Urothelium cell line (cell line): ENCODE results near the gene FSTL4.

Experiments
- DNase-seq: peaks from one replicate; pipeline ENCODE4 v3.0.0; 2011; ENCODE audit warnings: low spot score, mixed read lengths
- FAIRE-seq: peaks from 2 replicates; lab custom pipeline; 2011; peaks lifted over from hg19 to GRCh38; lab: Jason Lieb, UNC

The FSTL4 gene

DNA sequence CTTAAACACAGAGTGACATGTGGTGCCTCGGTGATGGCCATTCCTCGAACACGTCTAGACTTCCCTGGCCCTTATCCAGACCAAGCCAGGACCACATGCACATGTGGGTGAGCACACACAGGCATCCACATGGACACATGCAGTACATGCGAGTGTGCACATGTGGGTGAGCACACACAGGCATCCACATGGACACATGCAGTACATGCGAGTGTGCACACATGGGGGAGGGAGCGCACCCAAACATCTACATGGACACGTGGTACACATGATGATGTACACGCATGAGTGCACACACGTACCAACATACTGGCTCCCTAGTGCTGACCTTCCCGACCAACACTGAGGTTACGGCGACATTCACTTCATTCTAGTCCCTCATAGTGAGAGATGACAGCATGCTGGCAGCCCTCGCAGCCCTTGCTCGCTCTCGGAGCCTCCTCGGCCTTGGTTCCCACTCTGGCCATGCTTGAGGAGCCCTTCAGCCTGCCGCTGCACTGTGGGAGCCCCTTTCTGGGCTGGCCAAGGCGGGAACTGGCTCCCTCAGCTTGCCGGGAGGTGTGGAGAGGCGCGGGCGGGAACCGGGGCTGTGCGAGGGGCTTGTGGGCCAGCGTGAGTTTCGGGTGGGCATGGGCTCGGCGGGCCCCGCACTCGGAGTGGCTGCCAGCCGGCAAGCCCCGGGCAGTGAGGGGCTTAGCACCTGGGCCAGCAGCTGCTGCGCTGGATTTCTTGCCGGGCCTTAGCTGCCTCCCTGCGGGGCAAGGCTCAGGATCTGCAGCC lies 373.7 kb downstream of the FSTL4 start:
- FAIRE-seq = peak; percentile 99
- DNase-seq = no peak

DNA sequence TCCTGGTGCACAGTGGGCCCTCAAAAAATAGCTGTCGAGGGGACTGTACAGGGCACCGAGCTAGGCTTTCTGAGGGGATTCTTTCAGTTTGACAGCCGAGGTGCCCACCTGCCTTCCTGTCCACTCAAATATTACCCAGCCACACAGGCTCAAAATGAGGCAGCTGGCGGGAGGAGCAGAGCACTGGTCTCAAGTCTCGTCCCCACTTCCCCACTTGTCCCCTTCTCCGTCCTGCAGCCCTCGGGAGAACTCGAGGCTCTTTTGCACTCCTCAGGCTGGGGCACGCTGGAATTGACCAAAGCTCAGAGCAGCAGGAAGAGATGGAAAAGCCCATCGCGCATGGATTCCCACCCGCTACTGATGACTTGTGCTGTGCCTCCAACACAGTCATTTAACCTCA lies 375.4 kb downstream of the FSTL4 start:
- DNase-seq (no peak), FAIRE-seq (no peak)

DNA sequence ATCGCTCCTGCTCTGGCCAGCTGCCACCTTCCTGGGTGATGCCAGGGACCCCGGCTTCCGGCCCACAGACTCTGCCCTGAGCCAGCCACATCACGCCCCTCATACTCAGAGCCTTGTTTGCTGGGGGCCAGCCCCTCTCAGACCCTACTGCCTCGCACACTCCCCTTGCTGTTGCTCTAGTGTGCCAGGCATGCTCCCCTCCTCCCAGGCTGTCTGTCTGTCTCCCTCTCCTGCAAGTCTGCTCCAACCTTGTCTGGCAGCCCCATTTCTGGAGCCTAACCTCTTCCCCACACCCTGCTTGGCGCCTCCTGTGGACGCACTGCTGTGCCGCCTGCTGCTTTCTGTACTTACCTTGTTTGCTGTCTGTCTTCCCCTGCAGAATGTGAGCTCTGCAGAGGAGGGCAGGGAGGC lies 375.8 kb downstream of the FSTL4 start:
- DNase-seq = no peak
- no peak for FAIRE-seq

DNA sequence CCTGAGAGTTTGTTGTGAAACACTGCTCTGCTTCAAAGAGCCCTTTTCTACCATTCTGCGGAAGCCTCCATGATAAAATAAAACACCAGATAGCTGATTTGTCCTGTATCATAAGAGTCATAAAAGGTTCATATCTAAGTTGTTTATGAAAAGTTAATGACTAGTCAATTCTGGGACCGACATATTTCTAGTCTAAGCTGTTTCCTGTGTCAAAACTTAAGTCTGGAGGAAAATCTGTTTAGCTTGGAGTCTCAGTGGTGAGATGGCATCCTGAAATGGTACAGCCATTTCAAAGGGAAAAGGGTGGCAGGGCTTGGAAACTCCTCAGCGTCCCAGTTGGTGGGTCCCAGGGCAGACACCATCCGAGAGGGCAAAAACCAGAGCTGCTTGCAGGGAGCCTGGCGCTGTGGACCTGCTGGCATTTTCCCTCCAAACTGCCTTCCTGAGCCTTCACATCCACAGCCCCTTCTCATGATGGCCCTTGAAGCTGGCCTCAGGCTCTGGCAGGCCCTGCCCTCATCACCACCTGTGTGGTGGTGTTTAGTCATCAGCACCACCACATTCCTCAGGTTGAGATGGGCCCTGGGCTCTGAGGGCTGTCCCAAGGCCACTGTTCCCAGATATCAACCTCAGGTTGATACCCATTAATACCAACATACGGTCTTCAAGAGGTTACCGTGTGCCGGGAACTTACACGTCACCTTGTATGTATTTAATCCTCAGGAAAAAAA lies 376.5 kb downstream of the FSTL4 start:
- no peak for FAIRE-seq
- DNase-seq = peak; percentile 61

DNA sequence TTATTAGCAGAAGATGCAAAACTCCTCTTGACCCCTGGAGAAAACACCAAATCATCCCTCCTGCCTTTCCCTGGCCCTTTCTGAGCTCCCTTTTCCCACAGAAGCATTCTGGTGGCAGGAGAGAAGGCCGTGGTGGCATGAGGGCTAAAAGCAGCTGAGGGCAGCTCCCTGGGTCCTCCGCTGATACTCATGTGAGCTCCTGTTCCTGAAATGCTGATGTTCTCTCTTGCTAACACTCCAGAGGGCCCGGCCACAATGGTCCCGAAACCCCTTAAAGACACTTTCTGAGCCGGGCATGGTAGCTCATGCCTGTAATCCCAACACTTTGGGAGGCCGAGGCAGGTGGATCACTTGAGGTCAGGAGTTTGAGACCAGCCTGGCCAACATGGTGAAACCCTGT lies 377.4 kb downstream of the FSTL4 start:
- DNase-seq = no peak

DNA sequence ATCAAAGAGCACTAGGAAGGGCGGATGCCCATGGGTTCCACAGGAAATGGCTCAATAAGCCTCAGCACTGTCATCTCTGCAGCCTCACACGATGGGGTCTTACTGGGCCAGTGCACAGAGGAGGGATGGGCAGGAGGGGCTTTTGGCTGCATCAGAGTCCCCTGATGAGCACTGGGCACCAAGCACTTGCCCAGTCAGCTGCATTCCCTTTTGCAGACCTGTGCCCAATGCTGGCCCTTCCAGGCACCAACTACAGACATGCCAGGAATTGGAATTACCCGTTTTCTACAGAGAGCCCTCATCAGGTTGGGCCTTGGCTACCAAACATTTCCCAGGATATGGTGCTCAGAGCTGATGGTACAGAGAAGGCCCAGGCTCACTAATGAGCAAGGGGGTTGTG lies 378.1 kb downstream of the FSTL4 start:
- DNase-seq = no peak
- FAIRE-seq = peak; percentile 48

More for the DNA sequence above, 377.4 kb downstream of the FSTL4 start:
- no peak for FAIRE-seq

DNA sequence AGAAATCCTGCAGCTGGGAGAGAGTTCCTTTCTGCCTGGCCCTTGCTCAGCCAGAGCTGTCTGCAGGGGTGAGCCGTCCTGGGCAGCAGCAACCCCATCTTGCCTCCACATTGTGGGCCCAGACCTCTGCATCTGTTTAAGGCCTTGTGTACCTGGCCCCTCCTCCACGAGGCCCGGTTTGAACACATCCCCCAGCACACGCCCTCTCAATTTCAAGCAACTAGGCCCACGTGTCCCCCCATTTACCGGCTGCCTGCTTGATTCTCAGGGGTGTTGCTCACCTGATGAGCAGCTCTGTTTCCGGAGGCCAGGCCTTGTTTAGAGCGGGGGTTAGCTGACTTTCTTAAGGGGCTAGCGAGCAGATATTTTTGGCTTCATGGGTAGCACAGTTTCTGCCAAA lies 378.7 kb downstream of the FSTL4 start:
- FAIRE-seq (no peak), DNase-seq (no peak)

DNA sequence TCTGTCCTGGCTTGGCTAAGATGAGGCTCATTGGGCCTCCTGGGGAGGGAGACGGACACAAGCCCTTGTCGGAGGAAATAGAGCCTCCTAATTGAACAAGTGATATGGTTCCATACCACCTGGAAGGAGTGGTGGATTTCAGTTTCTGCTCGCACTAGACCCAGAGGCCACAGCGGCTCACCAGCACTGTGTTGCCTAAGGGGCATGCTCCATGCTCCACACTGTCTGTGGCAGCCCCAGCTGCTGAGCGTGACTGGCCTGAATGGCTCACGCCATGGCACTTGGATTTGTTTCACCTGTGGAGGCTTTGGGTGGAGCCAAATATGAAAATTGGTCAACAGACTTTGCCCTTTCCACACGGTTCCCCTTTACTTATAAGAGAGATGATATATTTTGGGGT lies 379.4 kb downstream of the FSTL4 start:
- DNase-seq (no peak), FAIRE-seq (no peak)

DNA sequence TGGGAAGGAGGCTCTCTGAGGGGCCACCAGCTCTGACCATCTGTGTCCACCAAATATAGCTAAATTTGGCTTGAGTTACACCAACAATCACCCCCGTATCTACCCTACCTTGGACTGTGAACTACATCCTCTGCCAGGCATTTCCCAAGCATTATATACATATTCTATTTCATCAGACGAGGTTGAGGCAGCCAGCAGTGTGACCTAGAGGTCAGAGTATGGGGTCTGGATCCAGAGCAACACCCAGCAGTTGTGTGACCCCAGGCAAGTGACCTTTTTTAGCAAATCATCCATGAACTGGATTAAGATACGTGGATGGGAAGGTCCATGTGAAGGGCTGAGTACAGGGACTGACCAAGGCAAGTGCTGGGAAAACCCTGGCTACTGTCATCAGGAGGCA lies 379.9 kb downstream of the FSTL4 start:
- FAIRE-seq = no peak
- no peak for DNase-seq

DNA sequence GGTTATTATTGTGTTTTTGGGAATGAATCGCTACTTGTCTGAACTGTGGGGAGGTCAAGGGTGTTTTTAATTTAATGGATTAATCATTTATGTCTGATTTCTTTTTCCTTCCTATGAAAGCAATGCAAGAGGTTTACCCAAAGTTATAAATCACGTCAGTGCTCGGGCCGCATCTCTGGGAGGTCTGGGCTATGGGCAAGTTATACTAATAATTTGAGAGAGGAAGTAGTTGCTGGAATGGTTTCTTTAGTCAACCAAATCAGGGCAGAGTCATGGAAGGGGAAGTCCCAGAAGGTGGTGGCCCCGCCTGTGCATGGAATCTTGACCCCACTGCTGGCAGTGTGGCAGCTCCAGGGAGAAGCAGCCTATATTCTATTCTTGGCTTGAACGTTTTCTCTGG lies 380.3 kb downstream of the FSTL4 start:
- DNase-seq = no peak
- no peak for FAIRE-seq

DNA sequence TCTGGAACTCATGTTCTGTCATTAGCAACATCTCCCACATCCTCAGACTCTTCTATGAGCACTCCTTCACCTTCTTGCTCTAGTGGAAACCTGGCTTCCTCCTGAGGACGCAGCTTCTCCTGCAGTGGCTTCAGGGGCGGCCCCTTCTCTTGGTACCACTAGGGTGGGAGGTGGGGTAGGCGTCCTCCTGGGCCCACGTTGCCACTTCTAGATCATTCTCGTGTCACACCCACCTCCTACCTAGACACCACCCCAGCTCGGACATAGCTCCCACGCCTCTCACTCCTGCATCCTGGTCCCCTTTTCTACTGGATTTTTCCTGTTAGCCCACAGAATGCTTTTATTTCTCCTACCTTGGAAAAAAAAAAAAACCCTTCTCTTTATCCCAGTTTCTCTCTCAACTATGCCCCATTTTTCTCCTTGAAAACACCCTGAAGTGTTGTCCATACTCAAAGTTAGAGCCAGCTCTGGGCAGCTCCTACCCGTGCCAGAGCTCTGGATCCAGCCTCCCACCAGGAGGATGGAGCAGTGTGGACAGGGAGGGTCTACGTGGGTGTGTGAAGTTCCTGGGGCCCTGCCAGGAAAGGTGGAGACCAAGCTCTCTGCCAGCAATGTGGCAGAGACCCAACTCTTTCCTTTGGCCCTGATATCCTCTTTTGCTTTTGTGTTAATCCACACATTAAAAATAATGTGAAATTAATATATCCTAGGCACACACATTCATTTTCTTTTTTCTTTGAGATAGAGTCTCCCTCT lies 381.3 kb downstream of the FSTL4 start:
- FAIRE-seq (no peak), DNase-seq (no peak)

DNA sequence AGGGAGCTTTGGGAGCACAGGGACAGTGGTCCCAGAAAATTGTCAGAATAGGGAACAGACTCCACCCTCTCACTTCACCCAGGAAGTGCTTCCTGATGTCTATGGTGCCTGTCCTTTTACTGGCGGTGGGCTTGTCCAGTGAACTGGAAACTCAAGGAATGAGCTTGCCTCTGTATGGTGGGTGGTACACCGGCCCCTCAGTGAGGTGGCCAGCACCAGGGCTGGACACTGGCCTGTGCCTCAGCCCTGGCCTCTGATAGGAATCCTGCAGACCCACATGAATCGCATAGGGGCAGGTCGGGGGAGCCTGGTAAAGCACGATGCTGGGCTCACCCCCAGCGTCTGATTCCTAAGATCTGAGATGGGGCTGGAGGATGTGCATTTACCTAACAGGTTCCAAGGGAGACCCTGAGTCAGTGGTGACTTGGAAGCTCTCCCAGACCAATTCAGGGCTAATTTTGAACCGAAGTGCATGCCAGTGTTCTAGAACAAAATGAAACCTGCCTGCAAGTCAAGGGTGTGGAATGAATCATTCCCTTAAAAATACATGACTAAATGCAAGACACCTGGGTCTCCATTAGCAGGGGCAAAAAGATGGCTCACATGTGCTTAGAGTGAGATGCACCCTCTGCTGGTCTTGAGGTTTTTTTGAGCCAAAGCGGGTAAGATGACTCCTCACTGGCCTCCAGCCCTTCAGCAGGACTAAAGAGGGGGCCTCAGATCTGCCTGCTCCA lies 382.2 kb downstream of the FSTL4 start:
- no peak for DNase-seq

DNA sequence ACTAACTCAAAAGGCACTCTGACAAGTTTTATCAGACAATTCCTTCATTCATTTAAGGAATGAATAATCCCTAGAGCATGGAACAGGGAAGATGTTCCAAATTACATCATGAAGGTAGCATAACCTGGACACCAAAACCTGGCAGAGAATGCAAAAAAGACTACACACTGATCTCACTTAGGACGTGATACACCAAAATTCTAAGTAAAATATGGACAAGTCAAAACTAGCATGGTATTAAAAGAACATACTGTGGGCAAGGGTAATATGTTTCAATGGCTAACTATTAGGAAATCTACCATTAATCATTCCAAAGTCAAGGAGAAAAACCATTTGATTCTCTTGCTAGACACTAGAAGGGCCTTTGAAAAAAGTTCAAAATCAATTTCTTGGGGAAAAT lies 384.0 kb downstream of the FSTL4 start:
- FAIRE-seq (no peak), DNase-seq (no peak)

More for the DNA sequence above, 382.2 kb downstream of the FSTL4 start:
- FAIRE-seq = no peak

DNA sequence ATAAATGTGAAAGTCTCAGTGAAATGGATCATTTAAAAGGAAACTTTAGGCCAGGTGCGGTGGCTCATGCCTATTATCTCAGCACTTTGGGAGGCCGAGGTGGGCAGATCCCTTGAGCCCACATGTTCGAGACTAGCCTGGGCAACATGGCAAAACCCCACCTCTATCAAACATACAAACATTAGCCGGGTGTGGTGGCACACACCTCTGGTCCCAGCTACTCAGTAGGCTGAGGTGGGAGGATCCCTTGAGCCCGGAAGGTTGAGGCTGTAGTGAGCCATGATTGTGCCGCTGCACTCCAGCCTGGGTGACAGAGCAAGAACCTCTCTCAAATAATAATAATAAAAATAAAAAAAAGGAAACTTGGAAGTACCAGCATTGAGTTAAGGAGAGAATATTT lies 384.4 kb downstream of the FSTL4 start:
- DNase-seq = no peak
- FAIRE-seq = peak; percentile 23

DNA sequence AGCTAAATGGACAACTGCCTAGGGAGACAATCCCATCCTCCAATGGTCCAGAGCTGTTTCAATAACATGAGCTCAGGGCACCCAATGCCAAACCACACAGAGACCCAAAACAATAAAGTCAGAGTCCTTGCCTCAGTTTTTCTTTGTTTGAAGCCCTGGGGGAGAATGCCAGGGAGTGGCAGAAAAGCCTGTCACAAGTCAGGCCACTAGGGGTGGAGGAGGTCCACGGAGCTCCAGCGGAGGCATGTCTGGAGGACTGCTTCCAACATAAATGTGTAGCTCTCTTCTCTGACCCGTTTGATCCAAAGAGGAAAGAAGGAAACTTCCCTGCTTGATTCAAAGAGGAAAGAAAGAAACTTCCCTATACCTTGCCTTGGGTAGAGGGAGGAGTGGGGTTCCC lies 385.3 kb downstream of the FSTL4 start:
- no peak for FAIRE-seq
- no peak for DNase-seq

DNA sequence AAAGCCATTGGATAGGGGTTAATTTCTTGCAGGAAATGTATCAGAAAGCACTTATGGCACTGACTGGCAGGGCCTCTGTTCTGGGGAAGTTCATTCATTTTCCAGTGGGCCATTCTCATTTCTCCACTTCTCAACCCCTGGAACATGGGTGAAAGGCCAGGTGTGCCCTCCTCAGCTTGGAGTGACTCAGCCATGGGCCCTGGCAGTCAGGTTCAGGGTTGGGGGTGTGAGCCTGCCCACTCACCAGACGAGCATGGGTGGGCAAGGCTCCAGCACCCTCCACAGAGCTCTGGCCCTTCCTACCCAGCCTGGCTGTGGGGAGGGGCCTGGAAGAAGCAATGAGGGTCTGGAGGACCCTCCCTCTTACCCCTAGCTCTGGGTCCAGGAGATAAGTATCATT lies 386.2 kb downstream of the FSTL4 start:
- FAIRE-seq (no peak), DNase-seq (no peak)

DNA sequence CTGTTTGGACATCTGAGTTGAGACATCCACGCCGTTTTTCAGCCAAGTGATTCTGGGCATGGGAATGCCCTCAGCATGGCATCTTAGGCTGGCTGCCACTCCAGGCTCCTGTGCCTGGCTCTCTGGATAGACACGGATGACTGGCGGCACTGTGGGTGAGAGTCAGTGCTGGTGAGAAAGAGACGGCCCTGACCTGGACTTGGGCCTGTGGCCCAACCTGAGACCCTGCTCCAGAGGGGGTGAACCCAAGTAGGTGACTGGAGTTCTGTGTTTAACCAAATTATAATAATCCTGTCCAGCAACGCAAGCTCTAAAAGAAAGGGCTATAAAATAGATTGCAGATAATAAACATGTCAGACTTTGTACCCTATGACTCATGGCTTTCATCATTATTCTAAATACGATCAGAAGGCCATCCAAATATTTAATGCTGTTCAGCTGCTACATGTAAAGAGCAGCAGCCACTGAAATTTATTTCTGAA lies 386.6 kb downstream of the FSTL4 start:
- FAIRE-seq (no peak), DNase-seq (no peak)

DNA sequence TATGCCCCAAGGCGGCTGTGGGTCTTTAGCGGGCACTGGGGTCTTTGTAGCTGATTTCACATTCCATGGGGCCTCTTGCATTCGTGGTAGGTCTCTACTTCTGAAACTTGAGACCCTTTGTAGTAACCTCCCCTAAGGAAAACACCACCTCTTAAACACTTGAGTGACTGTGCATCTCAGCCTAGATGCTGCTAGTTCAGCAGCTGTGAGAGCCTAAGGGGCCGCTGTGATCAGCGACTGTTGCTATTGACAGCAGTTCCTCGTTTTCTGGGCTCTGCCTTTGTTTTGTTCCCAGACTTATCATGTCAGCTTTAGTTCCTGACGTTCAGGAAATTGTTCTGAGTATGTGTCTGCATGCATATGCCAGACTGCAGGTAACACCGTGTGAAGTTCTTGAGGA lies 389.4 kb downstream of the FSTL4 start:
- FAIRE-seq = no peak
- no peak for DNase-seq

DNA sequence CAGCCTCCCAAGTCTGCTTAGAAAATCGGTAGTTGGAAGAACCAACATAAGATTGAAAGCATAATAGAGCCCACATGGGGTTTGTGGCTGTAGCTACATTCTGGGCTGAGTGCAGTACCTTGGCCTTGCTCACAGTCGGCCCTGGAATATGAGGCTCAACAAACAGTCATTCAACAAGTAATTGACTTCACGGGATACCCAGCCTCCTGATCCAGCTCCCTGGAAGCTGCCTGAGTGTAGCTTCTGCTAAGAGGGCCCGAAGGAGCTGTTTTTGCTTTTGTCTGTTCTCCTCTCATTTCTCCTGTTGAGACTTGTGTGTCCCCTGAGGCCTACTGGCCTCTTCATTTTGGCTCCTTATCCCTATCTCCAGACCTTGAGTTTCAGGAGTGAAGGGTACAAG lies 389.8 kb downstream of the FSTL4 start:
- no peak for FAIRE-seq
- DNase-seq = no peak

DNA sequence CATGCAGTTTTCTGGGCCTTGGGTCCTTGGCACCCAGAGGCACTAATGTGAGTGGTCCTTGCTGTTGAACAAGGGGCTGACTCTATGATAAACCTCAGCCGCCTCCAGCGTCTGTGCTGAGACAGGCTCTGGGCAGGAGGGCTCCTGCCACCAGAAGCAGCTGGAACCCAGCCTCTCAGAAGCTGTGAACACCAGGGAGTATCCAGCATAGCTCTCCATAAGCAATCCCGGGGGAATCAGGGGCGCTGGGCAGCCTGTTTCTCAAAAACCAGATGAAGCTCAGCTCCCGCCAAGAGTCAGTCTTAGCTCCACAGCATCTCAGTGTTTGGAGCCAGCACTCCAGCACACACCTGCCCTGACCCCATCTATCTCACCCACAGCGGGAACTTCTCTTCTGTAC lies 390.3 kb downstream of the FSTL4 start:
- no peak for FAIRE-seq
- DNase-seq = no peak
